ENCODE measurements around the gene CBX2. TPM values are rescaled to one million over a fixed set of nuclear protein-coding genes. Genes with fewer than 3 reads are reported as not detected.

Gene CBX2
- total RNA-seq, 1 donor from 2014 or later, result 3.5 TPM

- DNase-seq (ENCODE audit: low spot score), result no peak
- intact Hi-C loops (cut with DNase I), result loop anchor here (5.0 kb wide), 1 partner anchor 138 kb away; no protein-coding TSS in a partner anchor
Observed at GRCh38 chr17:79784353-79785016, 6.5 kb downstream of the CBX2 start.

DNA sequence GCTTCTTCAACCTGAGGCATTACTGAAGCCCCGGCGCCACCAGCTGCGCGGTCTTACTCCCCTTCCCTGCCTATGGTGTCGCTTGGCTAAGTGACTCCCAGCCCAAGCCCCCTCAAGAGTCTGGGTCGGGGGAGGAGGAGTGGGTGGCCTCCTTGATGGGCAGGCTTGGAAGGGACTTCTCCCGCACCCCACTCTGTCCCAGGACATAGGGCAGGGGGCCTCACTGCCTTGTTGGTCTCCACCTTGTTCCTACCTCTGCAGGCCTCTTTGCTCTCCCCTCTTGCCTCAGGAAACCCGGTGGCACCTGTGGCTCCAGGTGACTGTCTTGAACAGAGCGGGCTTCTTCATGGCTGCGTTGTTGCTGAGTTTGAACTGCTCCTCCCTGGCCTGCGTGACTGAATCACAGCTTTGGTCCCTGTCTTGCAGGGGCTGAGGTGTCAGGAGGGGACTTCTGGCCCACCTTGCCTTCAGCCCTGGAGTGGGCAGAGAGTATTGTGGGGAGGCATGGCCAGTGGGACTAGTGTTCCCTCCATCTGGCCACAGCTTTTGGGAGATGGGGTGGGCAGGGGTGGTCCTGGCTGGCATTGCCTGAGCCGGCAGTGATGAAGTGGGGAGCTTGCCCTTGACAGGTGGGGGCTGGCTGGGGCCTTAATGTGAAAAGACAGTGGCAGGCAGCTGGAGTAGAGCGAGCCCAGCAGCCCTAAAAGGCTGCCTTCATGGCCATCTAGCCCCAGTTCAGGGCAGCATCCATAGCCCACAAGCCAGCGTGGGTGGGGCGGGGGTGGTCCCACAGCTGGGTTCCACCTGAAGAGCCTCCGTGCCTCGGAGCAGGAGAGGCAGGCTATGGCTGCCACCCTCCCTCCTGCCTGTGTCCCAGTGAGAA is 7.3 kb downstream of the CBX2 start:
- intact Hi-C loops (cut with DNase I), result loop anchor here (5.0 kb wide), 1 partner anchor 137 kb away; no protein-coding TSS in a partner anchor
- DNase-seq (ENCODE audit: low spot score), result no peak

DNA sequence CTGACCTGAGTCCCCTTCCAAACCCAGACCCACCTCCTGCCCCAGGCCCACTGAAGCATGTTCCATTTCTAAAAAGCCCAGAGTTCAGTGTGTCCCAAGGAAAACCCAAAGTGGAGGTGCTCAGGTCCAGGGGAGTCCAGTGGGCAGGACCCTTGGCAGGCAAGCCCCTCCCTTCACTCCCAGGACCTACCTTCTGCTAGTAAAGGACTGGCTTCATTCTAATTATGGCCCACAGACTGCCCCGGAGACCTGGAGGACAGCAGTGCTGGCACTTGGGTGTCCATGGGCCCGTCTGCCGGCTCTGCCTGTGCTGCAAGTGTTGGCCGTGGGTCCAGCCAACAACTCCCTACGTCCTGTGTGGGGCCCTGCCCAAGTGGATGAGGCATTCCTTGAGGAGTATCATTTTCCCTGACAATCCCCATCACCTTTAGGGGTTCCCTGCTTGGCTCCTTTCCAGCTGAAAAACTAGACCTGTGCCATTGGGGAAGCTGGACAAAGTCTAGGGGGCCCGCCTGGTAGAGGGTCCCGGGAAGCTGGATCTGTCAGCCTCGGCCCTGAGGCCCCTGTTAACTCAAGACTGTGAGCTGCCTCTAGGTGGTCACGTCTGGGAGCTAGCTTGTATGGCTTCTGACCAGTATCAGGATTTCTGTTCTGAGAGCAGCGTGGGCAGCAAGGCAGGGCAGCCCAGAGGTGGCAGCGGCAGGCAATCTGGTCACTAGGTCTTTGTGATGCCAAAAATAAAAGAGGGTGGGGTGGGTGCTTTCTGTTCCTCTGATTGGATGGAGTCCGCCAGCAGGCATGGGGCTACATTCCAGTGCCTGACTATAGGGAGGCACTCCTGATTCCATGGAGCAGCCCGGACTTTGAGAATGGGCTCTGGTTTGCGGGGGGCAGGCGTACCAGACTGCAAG is 8.2 kb downstream of the CBX2 start:
- no peak for DNase-seq (ENCODE audit: low spot score)
- intact Hi-C loops (cut with DNase I), result loop anchor here (5.0 kb wide), 1 partner anchor 136 kb away; no protein-coding TSS in a partner anchor

DNA sequence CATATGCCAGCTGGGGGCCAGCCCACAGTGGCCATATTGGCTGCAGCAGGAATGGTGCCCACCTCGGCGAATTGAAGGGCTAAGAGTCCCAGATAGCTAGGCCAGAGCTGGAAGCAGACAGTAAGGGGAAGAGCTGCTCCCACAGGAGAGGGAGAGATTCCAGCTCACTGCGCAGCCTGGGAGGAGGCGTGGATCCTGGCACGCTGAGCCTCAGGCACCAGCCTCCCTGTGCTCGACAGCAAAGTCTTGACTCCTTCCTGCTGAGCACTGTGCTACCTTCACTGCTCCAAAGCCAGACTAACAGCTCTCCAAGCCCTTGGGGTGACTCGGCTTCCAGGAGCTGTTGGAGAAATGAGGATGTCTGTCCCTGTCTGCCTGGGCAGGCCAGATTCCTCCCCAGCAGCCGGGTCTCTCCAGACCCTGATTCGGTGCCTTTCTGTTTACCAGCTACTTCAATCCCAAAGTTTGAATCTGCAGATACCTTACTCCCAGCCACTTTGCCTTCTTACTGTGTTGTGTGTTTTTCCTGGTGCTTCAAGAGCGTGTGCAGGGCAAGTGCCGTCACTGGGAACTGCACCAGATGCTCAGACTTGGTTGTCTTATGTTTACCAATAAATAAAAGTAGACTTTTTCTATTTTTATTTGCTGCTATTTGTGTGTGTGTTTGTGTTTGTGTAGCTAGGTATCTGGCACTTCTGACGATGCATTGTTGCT is 9.1 kb downstream of the CBX2 start:
- intact Hi-C loops (cut with DNase I), result loop anchor here (5.0 kb wide), 1 partner anchor 135 kb away; no protein-coding TSS in a partner anchor

GRCh38 chr17:79788455-79788854 is 10.5 kb downstream of the CBX2 start:
- DNase-seq (ENCODE audit: low spot score), result no peak
- intact Hi-C loops (cut with DNase I), result loop anchor here (5.0 kb wide), 1 partner anchor 134 kb away; no protein-coding TSS in a partner anchor

More for the DNA sequence above, 9.1 kb downstream of the CBX2 start:
- no peak for DNase-seq (ENCODE audit: low spot score)

- intact Hi-C loops (cut with DNase I), result loop anchor here (5.0 kb wide), 1 partner anchor 133 kb away; no protein-coding TSS in a partner anchor
- no peak for DNase-seq (ENCODE audit: low spot score)
Observed at GRCh38 chr17:79788989-79789942, 11.3 kb downstream of the CBX2 start.

GRCh38 chr17:79789943-79790804 is 12.2 kb downstream of the CBX2 start:
- intact Hi-C loops (cut with DNase I), result loop anchor here (5.0 kb wide), 2 partner anchors 132 to 202 kb away; no protein-coding TSS in a partner anchor
- DNase-seq (ENCODE audit: low spot score), result no peak

DNA sequence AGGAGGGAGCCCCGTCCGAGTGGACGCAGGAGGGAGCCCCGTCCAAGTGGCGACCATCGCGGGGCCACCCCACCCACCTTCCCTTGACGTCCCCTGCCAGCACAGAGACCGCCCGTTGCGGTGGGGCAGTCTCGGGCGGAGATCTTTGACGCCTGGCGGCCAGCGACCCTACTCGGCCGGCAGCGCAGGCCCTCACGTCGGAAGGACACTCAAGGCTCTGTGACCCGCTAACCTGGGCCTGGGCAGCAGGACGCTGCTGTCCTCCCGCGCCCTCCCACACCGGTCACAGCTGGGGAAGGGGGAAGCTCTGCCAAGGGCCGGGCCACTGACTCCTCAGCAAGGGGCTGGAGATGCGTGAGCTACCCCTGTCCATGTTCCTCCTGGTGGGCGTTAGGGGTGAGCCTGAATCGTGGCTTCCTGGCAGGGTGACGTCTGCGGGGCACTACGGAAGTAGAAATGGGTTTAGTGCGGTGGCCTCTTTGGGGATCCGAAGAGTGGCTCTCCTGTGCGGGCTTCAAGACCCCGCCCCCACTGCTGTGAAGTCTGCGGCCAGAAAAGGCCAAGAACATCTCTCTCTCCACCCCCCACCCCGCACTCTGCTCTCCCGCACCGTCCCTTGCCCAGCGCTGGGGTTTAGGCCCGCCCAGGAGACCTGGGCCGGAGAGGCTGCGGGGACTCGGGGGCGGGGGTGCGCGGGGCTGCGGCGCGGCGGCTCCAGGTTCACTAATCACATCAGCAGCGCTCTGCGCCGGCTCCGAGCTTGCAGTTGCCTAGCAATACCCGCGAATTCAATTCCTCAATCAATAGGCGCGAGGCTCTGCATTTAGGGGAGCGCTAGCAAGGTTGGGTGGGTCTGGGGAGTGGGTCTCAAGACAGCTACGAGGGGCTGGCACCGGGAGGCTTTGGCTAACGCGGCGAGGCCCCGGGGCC is 13.1 kb downstream of the CBX2 start:
- no peak for DNase-seq (ENCODE audit: low spot score)
- intact Hi-C loops (cut with DNase I), result loop anchor here (5.0 kb wide), 1 partner anchor 201 kb away; no protein-coding TSS in a partner anchor

DNA sequence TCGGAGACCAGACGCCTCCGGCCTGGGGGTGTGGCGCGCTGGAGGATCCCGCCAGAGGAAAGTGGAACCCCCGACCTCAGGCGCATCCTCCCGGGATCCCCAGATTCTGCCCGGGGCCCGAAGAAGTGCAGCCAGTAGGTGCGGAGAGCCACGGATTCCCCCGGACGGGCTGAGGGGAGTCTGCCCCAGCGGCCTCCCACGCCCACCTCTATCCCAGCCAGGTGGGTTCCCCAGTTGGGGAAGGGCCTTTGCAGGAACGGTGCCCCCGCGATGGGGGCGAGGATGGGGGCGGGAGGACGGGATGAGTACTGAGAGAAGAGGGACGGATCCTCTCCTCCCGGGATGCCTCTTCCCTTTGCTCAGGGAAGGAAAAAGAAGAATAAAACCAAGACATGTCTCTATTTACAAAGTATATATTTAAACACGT is 13.8 kb downstream of the CBX2 start:
- no peak for DNase-seq (ENCODE audit: low spot score)
- intact Hi-C loops (cut with DNase I), result loop anchor here (5.0 kb wide), 1 partner anchor 201 kb away; no protein-coding TSS in a partner anchor

DNA sequence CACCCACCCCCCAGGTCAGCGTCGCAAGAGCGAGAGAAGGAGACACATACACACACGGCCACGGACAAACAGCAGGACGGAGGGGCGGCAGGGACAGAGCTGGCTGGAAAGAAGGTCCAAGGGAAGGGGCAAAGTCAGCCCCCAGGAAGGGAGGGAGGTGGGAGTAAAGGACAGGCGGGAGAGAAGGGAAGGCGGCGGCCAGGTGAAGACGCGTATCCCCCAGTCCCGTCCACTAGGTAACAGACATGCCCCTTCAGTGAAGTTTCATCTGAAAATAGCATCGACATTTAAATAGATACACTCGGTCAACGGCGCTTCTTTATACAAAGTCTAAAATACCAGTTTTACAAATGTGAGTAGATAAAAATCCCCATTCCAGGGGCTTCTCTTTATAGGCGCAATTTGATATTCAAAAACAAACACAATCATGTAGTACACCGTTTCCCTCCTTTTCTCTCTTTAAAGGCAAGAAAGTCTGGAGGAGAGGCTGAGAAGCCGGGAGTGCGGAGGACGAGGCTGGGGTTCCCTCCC is 14.5 kb downstream of the CBX2 start:
- intact Hi-C loops (cut with DNase I), result loop anchor here (5.0 kb wide), 1 partner anchor 200 kb away; no protein-coding TSS in a partner anchor

DNA sequence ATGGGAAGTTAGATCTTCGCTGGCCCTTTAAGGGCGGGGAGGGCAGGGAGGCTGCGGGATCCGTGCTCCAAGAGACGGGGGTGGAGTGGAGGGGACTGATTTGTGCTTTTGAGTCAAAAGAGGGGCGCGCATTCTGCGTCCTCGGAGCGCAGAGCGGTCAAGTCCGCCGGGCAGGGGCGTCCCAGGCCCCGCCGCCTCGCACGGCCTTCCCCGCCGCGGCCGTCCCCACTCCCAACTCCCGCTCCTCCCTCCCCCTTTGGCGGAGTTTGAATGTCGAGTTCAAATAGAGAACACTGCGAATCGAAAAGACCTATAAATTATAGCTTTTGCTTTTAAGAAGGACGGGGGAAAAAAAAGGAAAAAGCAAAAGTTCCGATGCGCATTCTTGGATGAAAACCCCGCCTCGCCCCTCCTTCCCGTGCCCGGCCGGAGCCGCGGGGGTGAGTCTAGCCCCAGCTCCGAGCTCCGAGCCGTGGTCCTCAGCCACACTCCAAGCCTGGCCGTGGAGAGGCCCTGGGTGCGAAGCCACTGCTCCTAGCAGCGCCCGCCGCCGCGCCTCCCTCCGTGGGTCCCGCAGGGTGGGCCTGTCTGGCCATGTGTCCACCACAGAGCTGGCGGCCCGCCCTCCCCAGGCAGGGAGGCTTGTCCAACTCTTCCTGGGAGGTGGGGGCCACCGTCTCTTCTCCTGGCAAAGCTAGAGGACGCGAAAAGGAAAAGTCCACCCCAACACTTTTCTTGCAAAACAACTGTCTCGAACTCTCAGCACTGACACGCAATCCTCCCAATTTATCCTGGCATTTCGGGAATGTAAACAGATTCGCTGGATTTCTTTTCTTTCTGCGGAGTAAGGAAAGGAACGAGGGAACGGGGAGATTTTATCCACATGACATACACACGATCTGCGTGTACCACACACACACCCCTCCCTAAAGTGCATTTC is 15.3 kb downstream of the CBX2 start:
- intact Hi-C loops (cut with DNase I), result loop anchor here (5.0 kb wide), 1 partner anchor 199 kb away; no protein-coding TSS in a partner anchor
- no peak for DNase-seq (ENCODE audit: low spot score)

More for the DNA sequence above, 14.5 kb downstream of the CBX2 start:
- DNase-seq (ENCODE audit: low spot score), result no peak

DNA sequence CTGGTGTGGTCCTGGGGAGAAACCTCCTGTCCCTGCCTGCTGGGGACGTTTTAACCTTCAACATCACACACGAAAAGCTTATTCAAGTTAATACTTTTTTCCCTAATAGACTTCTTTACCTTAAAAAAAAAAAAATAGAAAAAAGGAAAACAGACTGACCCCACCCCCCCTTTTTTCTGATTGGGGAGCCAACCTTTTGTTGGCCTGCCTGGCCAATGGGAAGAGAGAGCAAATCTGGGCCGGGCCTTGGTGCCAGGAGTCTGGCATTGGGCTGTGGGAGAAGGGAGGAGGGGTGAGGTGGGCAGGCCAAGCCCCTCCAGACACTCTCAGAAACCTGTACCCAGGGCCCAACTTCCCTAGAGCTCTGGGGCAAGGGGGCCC is 16.0 kb downstream of the CBX2 start:
- DNase-seq (ENCODE audit: low spot score), result no peak
- intact Hi-C loops (cut with DNase I), result loop anchor here (5.0 kb wide), 1 partner anchor 198 kb away; no protein-coding TSS in a partner anchor

GRCh38 chr17:79794659-79795511 is 16.9 kb downstream of the CBX2 start:
- no peak for DNase-seq (ENCODE audit: low spot score)
- intact Hi-C loops (cut with DNase I), result loop anchor here (5.0 kb wide), 2 partner anchors 197 to 352 kb away; partner anchors contain the start of gene EIF4A3
